A549 (cell line): Measurements from ENCODE around the gene DYNC1LI2. TPM values are rescaled to one million over a fixed set of nuclear protein-coding genes. Genes with fewer than 3 reads are reported as not detected.

ENCODE experiments used
- ATAC-seq, 2 experiments: fragments of 200-7000 bp in 1 of 2; fragments of >200 bp in 1 of 2; cut with Nextera tagmentation in 1 of 2; cut with Tn5 transposase in 1 of 2; 3 replicates each; pipeline versions ENCODE4 v1.8.0 to v1.9.1; 2018 to 2020; ENCODE audit warnings: mild to moderate bottlenecking in 1 of 2, moderate library complexity in 1 of 2
- CTCF ChIA-PET: fragments of 300-600 bp; sonication (Branson Sonifier 250); formaldehyde crosslinking; extraction: SDS; loops from one replicate; lab custom pipeline; 2021; ENCODE audit warnings: antibody characterized with exemption, inconsistent platforms; lab: Yijun Ruan, JAX
- POLR2A ChIA-PET: fragments of 350-600 bp; formaldehyde crosslinking; extraction: SDS; loops from one replicate; lab custom pipeline; 2021; ENCODE audit warnings: antibody characterized with exemption, inconsistent platforms; lab: Yijun Ruan, JAX
- DNase-seq, 2 experiments: peaks; one replicate each; pipeline versions ENCODE4 v3.0.0 to v3.0.0-alpha.2; 2011 to 2016; ENCODE audit warnings: low read depth in 1 of 2, low spot score in 1 of 2
- FAIRE-seq: peaks from 2 replicates; lab custom pipeline; 2011; peaks lifted over from hg19 to GRCh38; lab: Jason Lieb, UNC
- H3K27ac ChIP-seq, 2 experiments: fragments of >200 bp; sonication (Bioruptor Twin); formaldehyde crosslinking; 3 replicates each; pipeline ENCODE4 v1.5.1; 2016 to 2017
- H3K4me1 ChIP-seq: fragments of >200 bp; sonication (Bioruptor Twin); formaldehyde crosslinking; 3 replicates; pipeline ENCODE4 v1.6.1; 2016
- H3K4me2 ChIP-seq: fragments of >200 bp; sonication (Bioruptor Twin); formaldehyde crosslinking; 3 replicates; pipeline ENCODE4 v1.6.1; 2016
- H3K4me3 ChIP-seq: fragments of >200 bp; sonication (Bioruptor Twin); formaldehyde crosslinking; 3 replicates; pipeline ENCODE4 v1.5.1; 2016
- H3K9me3 ChIP-seq: fragments of >200 bp; sonication (Bioruptor Twin); formaldehyde crosslinking; 3 replicates; pipeline ENCODE4 v1.6.1; 2016
- ATOH8 ChIP-seq: fragments of 250-450 bp; sonication (Bioruptor Pico); IDR thresholded peaks from 2 replicates; pipeline ENCODE4 v1.5.0; 2020; ENCODE audit warnings: low read depth, mild to moderate bottlenecking, moderate library complexity
- CBX8 ChIP-seq: fragments of 200-600 bp; sonication (generic); IDR thresholded peaks from 2 replicates; pipeline ENCODE4 v1.6.1; 2016
- E2F6 ChIP-seq: IDR thresholded peaks from 2 replicates; pipeline ENCODE4 v1.6.1; 2012; ENCODE audit warnings: low read depth, borderline replicate concordance
- EHF ChIP-seq: fragments of 250-450 bp; sonication (Bioruptor Pico); IDR thresholded peaks from 2 replicates; pipeline ENCODE4 v1.5.0; 2020; ENCODE audit warnings: mild to moderate bottlenecking
- EHMT2 ChIP-seq: fragments of 200-600 bp; sonication (generic); IDR thresholded peaks from 2 replicates; pipeline ENCODE4 v1.6.1; 2016; ENCODE audit warnings: antibody characterized with exemption, low read depth, mild to moderate bottlenecking, moderate library complexity
- ELK1 ChIP-seq: fragments of 150-350 bp; IDR thresholded peaks from 2 replicates; pipeline ENCODE4 v1.6.1; 2014; ENCODE audit warnings: low read depth, mild to moderate bottlenecking, low read length
- EP300 ChIP-seq, 2 experiments: fragments of >200 bp; sonication (Bioruptor Twin); formaldehyde crosslinking; IDR thresholded peaks; 2 replicates in 1 of 2; 3 replicates in 1 of 2; pipeline ENCODE4 v1.6.1; 2016 to 2017
- ESRRA ChIP-seq: fragments of 150-350 bp; IDR thresholded peaks from 2 replicates; pipeline ENCODE4 v1.6.1; 2014; ENCODE audit warnings: mild to moderate bottlenecking, low read length, borderline replicate concordance
- FOSB ChIP-seq: fragments of 250-450 bp; sonication (Bioruptor Pico); IDR thresholded peaks from 2 replicates; pipeline ENCODE4 v1.5.0; 2020; ENCODE audit warnings: mild to moderate bottlenecking, moderate library complexity
- HDAC2 ChIP-seq: fragments of 200-600 bp; sonication (generic); IDR thresholded peaks from 2 replicates; pipeline ENCODE4 v1.6.1; 2016
- HMGXB4 ChIP-seq: fragments of 250-450 bp; sonication (Bioruptor Pico); IDR thresholded peaks from 2 replicates; pipeline ENCODE4 v1.5.0; 2021; ENCODE audit warnings: mild to moderate bottlenecking, moderate library complexity, borderline replicate concordance
- HOXB13 ChIP-seq: fragments of 250-450 bp; sonication (Bioruptor Pico); IDR thresholded peaks from 2 replicates; pipeline ENCODE4 v1.5.0; 2020; ENCODE audit warnings: low read depth, mild to moderate bottlenecking, moderate library complexity
- HOXB5 ChIP-seq: fragments of 250-450 bp; sonication (Bioruptor Pico); IDR thresholded peaks from 2 replicates; pipeline ENCODE4 v1.5.0; 2020; ENCODE audit warnings: mild to moderate bottlenecking, moderate library complexity
- JUN ChIP-seq, 2 experiments: fragments of >200 bp; sonication (Bioruptor Twin); formaldehyde crosslinking; IDR thresholded peaks; 2 replicates in 1 of 2; 3 replicates in 1 of 2; pipeline ENCODE4 v1.6.1; 2016 to 2017
- KDM1A ChIP-seq: fragments of 200-600 bp; sonication (generic); IDR thresholded peaks from 2 replicates; pipeline ENCODE4 v1.6.1; 2016; ENCODE audit warnings: low read depth, mild to moderate bottlenecking
- MAX ChIP-seq: IDR thresholded peaks from 2 replicates; pipeline ENCODE4 v1.6.1; 2012
- MYC ChIP-seq: IDR thresholded peaks from 2 replicates; pipeline ENCODE4 v1.6.1; 2012; ENCODE audit warnings: mild to moderate bottlenecking, inconsistent platforms, low read length, improper control_type of control experiment, borderline replicate concordance
- NFE2L2 ChIP-seq: fragments of 150-350 bp; conservative IDR thresholded peaks from 2 replicates; pipeline ENCODE4 v1.6.1; 2014; ENCODE audit warnings: low read length
- PBX3 ChIP-seq: IDR thresholded peaks from 2 replicates; pipeline ENCODE4 v1.6.1; 2012
- PHF8 ChIP-seq: fragments of 200-600 bp; sonication (generic); IDR thresholded peaks from 2 replicates; pipeline ENCODE4 v1.6.1; 2016; ENCODE audit warnings: low read depth, mild to moderate bottlenecking, antibody characterized with exemption, moderate library complexity, borderline replicate concordance
- RCOR1 ChIP-seq: fragments of 150-350 bp; IDR thresholded peaks from 2 replicates; pipeline ENCODE4 v1.6.1; 2014; ENCODE audit warnings: antibody characterized with exemption, low read length, low read depth
- REST ChIP-seq: fragments of 200-600 bp; sonication (generic); IDR thresholded peaks from 2 replicates; pipeline ENCODE4 v1.6.1; 2016; ENCODE audit warnings: antibody characterized with exemption, mild to moderate bottlenecking, moderate library complexity
- RNF2 ChIP-seq: fragments of 200-600 bp; sonication (generic); IDR thresholded peaks from 2 replicates; pipeline ENCODE4 v1.6.1; 2016; ENCODE audit warnings: low read depth, mild to moderate bottlenecking, antibody characterized with exemption, moderate library complexity, borderline replicate concordance
- SMC3 ChIP-seq: fragments of >200 bp; sonication (Bioruptor Twin); formaldehyde crosslinking; IDR thresholded peaks from 3 replicates; pipeline ENCODE4 v1.6.1; 2018; ENCODE audit warnings: inconsistent platforms
- TP53 ChIP-seq: fragments of 250-450 bp; sonication (Bioruptor Pico); IDR thresholded peaks from 2 replicates; pipeline ENCODE4 v1.5.0; 2021; ENCODE audit warnings: mild to moderate bottlenecking, moderate library complexity
- ZC3H11A ChIP-seq: fragments of 450-650 bp; IDR thresholded peaks from 2 replicates; pipeline ENCODE4 v1.6.1; 2014; ENCODE audit warnings: antibody characterized with exemption, mild to moderate bottlenecking
- ZSCAN20 ChIP-seq: fragments of 250-450 bp; sonication (Bioruptor Pico); IDR thresholded peaks from 2 replicates; pipeline ENCODE4 v1.8.0; 2022; ENCODE audit warnings: mild to moderate bottlenecking, moderate library complexity
- WGBS: methylation state at CpG from one replicate; pipeline ENCODE4 v1.1.6; 2017; ENCODE audit errors: missing lambda C conversion rate; 5-methylcytosine and 5-hydroxymethylcytosine counted together
- polyA plus RNA-seq, 4 experiments: library from polyadenylated mRNA; depleted of rRNA in 3 of 4; stranded (reverse); fragments of >200 nt; fragmentation: RNase III in 1 of 4; extraction: RNeasy Plus Mini Kit Qiagen cat#74134 plus additional on column Dnase treatment in 1 of 4; gene quantifications; 2 replicates in 3 of 4; 3 replicates in 1 of 4; pipeline ENCODE4 v1.2.3, GENCODE V29; 2011 to 2017

The DYNC1LI2 gene
- polyA plus RNA-seq, 2 of the 4 experiments (the other 2 are of a cell fraction), result 96.5 to 112 TPM

- no peak for TF ChIP-seq KDM1A
- no peak for TF ChIP-seq PHF8
- TF ChIP-seq NFE2L2, result no peak
- no peak for TF ChIP-seq FOSB (CRISPR knock-in tag)
- no peak for TF ChIP-seq HMGXB4
- no peak for TF ChIP-seq TP53 (CRISPR knock-in tag)
- no peak for TF ChIP-seq ELK1
- no peak for TF ChIP-seq HDAC2
- TF ChIP-seq MYC, result no peak
- TF ChIP-seq HOXB5, result no peak
- TF ChIP-seq ZC3H11A, result no peak
- no peak for TF ChIP-seq SMC3
- FAIRE-seq (no peak), DNase-seq (no peak), ATAC-seq (no peak)
- no peak overlapping the region for H3K27ac ChIP-seq
- H3K4me3 ChIP-seq, result no peak overlapping the region
- 93% methylated on average over 7 of the region's 7 CpGs for WGBS
- H3K4me1 ChIP-seq, result no peaks in the 10 kb centered on the region
- ChIA-PET CTCF (interaction anchor here (0.9 to 8.0 kb wide), 6 partner anchors 13 to 153 kb away, joined by 3 to 53 read pairs (median 3); partner anchors contain the start of gene NAE1), POLR2A (no interaction called here)
- no peak overlapping the region for H3K4me2 ChIP-seq
- no peaks in the 10 kb centered on the region for H3K9me3 ChIP-seq
Measured at GRCh38 chr16:66677179-66677578, 74.2 kb downstream of the DYNC1LI2 start.

GRCh38 chr16:66676599-66676998 lies 74.8 kb downstream of the DYNC1LI2 start:
- Histone ChIP-seq H3K9me3 (no peaks in the 10 kb centered on the region), H3K27ac (no peak overlapping the region), H3K4me3 (no peak overlapping the region), H3K4me1 (no peaks in the 10 kb centered on the region), H3K4me2 (no peak overlapping the region)
- FAIRE-seq (no peak), DNase-seq (no peak), ATAC-seq (no peak)
- 90% methylated on average over 3 of the region's 3 CpGs for WGBS
- TF ChIP-seq CBX8, result no peak
- no peak for TF ChIP-seq HOXB13 (CRISPR knock-in tag)
- no peak for TF ChIP-seq EHMT2
- TF ChIP-seq EHF, result no peak
- no peak for TF ChIP-seq JUN (IDR thresholded peaks at IDR 0.05)
- ChIA-PET POLR2A (no interaction called here), CTCF (interaction anchor here (0.6 to 8.0 kb wide), 6 partner anchors 14 to 154 kb away, joined by 3 to 53 read pairs (median 3); partner anchors contain the start of gene NAE1)

GRCh38 chr16:66673691-66674090 lies 77.7 kb downstream of the DYNC1LI2 start:
- 90% methylated on average over 2 of the region's 2 CpGs for WGBS
- FAIRE-seq, result no peak
- DNase-seq, result no peak
- Histone ChIP-seq H3K4me3 (no peak overlapping the region), H3K27ac (no peak overlapping the region), H3K4me2 (no peak overlapping the region), H3K4me1 (no peaks in the 10 kb centered on the region), H3K9me3 (no peaks in the 10 kb centered on the region)
- ChIA-PET CTCF (interaction anchor here (1.2 to 8.0 kb wide), 4 partner anchors 11 to 194 kb away, joined by 3 to 53 read pairs (median 14); no protein-coding TSS in a partner anchor), POLR2A (no interaction called here)
- ATAC-seq, result no peak
- TF ChIP-seq EP300 (IDR thresholded peaks at IDR 0.05) (no peak), REST (no peak), ATOH8 (CRISPR knock-in tag) (no peak), TP53 (CRISPR knock-in tag) (no peak), RCOR1 (no peak), E2F6 (no peak), MAX (no peak), PBX3 (no peak), ZSCAN20 (CRISPR knock-in tag) (no peak), RNF2 (no peak), ESRRA (no peak)
